GM23338 (cell line): ENCODE data around the gene SP140L. TPM values are rescaled to one million over a fixed set of nuclear protein-coding genes. Genes with fewer than 3 reads are reported as not detected.

Experiments
- ATAC-seq: fragments of 200-7000 bp; cut with Tn5 transposase; 3 replicates; pipeline ENCODE4 v1.9.1; 2020
- DNase-seq: peaks from one replicate; pipeline ENCODE4 v3.0.0-alpha.2; 2015; ENCODE audit warnings: low spot score
- H2AFZ ChIP-seq: fragments of 200-600 bp; sonication (generic); 2 replicates; pipeline ENCODE4 v1.8.0; 2016; ENCODE audit warnings: antibody characterized with exemption, mild to moderate bottlenecking, moderate library complexity
- H3F3A ChIP-seq: fragments of 200-600 bp; sonication (generic); replicated peaks from 2 replicates; pipeline ENCODE4 v1.8.0; 2017; ENCODE audit warnings: antibody characterized with exemption, mixed run types, low read depth
- H3K27ac ChIP-seq: fragments of 200-600 bp; sonication (generic); 2 replicates; pipeline ENCODE4 v1.6.1; 2016; ENCODE audit warnings: low read depth
- H3K27me3 ChIP-seq: fragments of 200-600 bp; sonication (generic); 2 replicates; pipeline ENCODE4 v1.8.0; 2016; ENCODE audit warnings: mild to moderate bottlenecking, mixed run types, moderate library complexity; ENCODE audit not compliant: insufficient read depth
- H3K36me3 ChIP-seq: fragments of 200-600 bp; sonication (generic); 2 replicates; pipeline ENCODE4 v1.8.0; 2016; ENCODE audit warnings: mild to moderate bottlenecking; ENCODE audit not compliant: insufficient read depth
- H3K4me1 ChIP-seq: fragments of 200-600 bp; sonication (generic); 2 replicates; pipeline ENCODE4 v1.8.0; 2016; ENCODE audit warnings: mild to moderate bottlenecking, moderate library complexity; ENCODE audit not compliant: insufficient read depth
- H3K4me2 ChIP-seq: fragments of 200-600 bp; sonication (generic); 2 replicates; pipeline ENCODE4 v1.7.1; 2017; ENCODE audit warnings: mixed run types
- H3K4me3 ChIP-seq: fragments of 200-600 bp; sonication (generic); 2 replicates; pipeline ENCODE4 v1.6.1; 2016; ENCODE audit warnings: mixed run types
- H3K79me2 ChIP-seq: fragments of 200-600 bp; sonication (generic); replicated peaks from 2 replicates; pipeline ENCODE4 v1.8.0; 2017; ENCODE audit warnings: mild to moderate bottlenecking; ENCODE audit not compliant: insufficient read depth
- H3K9me2 ChIP-seq: fragments of 200-600 bp; sonication (generic); 2 replicates; pipeline ENCODE4 v1.8.0; 2017; ENCODE audit not compliant: insufficient read depth
- H4K20me1 ChIP-seq: fragments of 200-600 bp; sonication (generic); replicated peaks from 2 replicates; pipeline ENCODE4 v1.8.0; 2017; ENCODE audit warnings: mild to moderate bottlenecking; ENCODE audit not compliant: insufficient read depth
- H3K27ac Mint-ChIP-seq: 2 replicates; pipeline ENCODE4 v1.8.0; 2020; ENCODE audit warnings: inconsistent platforms, mild to moderate bottlenecking, moderate library complexity, mixed read lengths
- H3K27me3 Mint-ChIP-seq: 3 replicates; pipeline ENCODE4 v1.8.0; 2022; ENCODE audit warnings: low read depth, mild to moderate bottlenecking, moderate library complexity, mixed read lengths, inconsistent platforms; ENCODE audit not compliant: insufficient read depth, poor library complexity
- H3K36me3 Mint-ChIP-seq: 3 replicates; pipeline ENCODE4 v1.8.0; 2021; ENCODE audit warnings: low read depth, mild to moderate bottlenecking, inconsistent platforms, moderate library complexity, mixed read lengths
- H3K4me1 Mint-ChIP-seq: 3 replicates; pipeline ENCODE4 v1.8.0; 2020; ENCODE audit warnings: mild to moderate bottlenecking, inconsistent platforms, mixed read lengths
- H3K4me3 Mint-ChIP-seq: 3 replicates; pipeline ENCODE4 v1.8.0; 2021; ENCODE audit warnings: moderate library complexity, mild to moderate bottlenecking, inconsistent platforms, mixed read lengths
- H3K9me3 Mint-ChIP-seq: 3 replicates; pipeline ENCODE4 v1.8.0; 2020; ENCODE audit warnings: moderate library complexity, mild to moderate bottlenecking, inconsistent platforms, mixed read lengths
- CTCF ChIP-seq, 2 experiments: fragments of 200-600 bp in 1 of 2; sonication (generic) in 1 of 2; conservative IDR thresholded peaks; 2 replicates each; pipeline versions ENCODE4 v1.5.1 to v1.6.1; 2016 to 2017; ENCODE audit warnings: antibody characterized with exemption in 2 of 2, low read depth in 2 of 2, mild to moderate bottlenecking in 2 of 2, moderate library complexity in 1 of 2
- ETS1 ChIP-seq: IDR thresholded peaks from 2 replicates; pipeline ENCODE4 v1.6.1; 2016; ENCODE audit warnings: antibody characterized with exemption
- EZH2 ChIP-seq: fragments of 200-600 bp; sonication (generic); IDR thresholded peaks from one replicate; pipeline ENCODE4 v1.8.0; 2017; ENCODE audit warnings: antibody characterized with exemption, mild to moderate bottlenecking, low read depth; ENCODE audit not compliant: unreplicated experiment
- EZH2phosphoT487 ChIP-seq: fragments of 200-600 bp; sonication (generic); IDR thresholded peaks from one replicate; pipeline ENCODE4 v1.8.1; 2018; ENCODE audit warnings: antibody characterized with exemption; ENCODE audit not compliant: unreplicated experiment
- NANOG ChIP-seq: IDR thresholded peaks from 2 replicates; pipeline ENCODE4 v1.6.1; 2016; ENCODE audit warnings: antibody characterized with exemption, borderline replicate concordance
- REST ChIP-seq: IDR thresholded peaks from one replicate; pipeline ENCODE4 v1.6.1; 2018; ENCODE audit warnings: antibody characterized with exemption; ENCODE audit not compliant: unreplicated experiment
- STAT1 ChIP-seq: IDR thresholded peaks from one replicate; pipeline ENCODE4 v1.6.1; 2016; ENCODE audit warnings: antibody characterized with exemption; ENCODE audit not compliant: unreplicated experiment
- ZNF331 ChIP-seq: fragments of 250-450 bp; sonication (Bioruptor Pico); IDR thresholded peaks from 2 replicates; pipeline ENCODE4 v1.5.0; 2020; ENCODE audit warnings: low read depth, mild to moderate bottlenecking, moderate library complexity
- polyA plus RNA-seq: library from polyadenylated mRNA; unstranded; fragments of >200 nt; fragmentation: Nextera tagmentation; extraction: Ambion mirVana; gene quantifications from 2 replicates; pipeline ENCODE4 v1.2.1, GENCODE V29; 2016
- total RNA-seq: library from RNA; depleted of rRNA; stranded (reverse); fragments of >200 nt; shearing (Covaris generic); gene quantifications from 2 replicates; pipeline ENCODE4 v1.2.3, GENCODE V29; 2014

SP140L gene
- total and polyA plus RNA-seq, 2 experiments from 2014 or later: 1.3 to 1.7 TPM

GRCh38 chr2:230322561-230323384 is 4.2 kb upstream of the SP140L start:
- Histone ChIP-seq H3K4me3 (no peak overlapping the region), H3K9me2 (0 out of 2 replicates have a peak, but pooled peaks cover 4% of the 10 kb centered on the region), H3K36me3 (no peaks in the 10 kb centered on the region; the same call in 1 of the 2 replicates), H3K27ac (no peak overlapping the region), H3K79me2 (no peaks in the 10 kb centered on the region), H3K4me2 (no peak overlapping the region), H3F3A (no peaks in the 10 kb centered on the region), H4K20me1 (no peaks in the 10 kb centered on the region), H3K27me3 (no peaks in the 10 kb centered on the region), H2AFZ (no peak overlapping the region), H3K4me1 (no peaks in the 10 kb centered on the region)
- no peak overlapping the region for H3K4me3 Mint-ChIP-seq
- H3K27ac Mint-ChIP-seq: no peak overlapping the region
- peaks cover 6% of the 10 kb centered on the region; the same call in 2 of the 3 replicates for H3K4me1 Mint-ChIP-seq
- ATAC-seq: no peak
- no peak for DNase-seq
- peaks cover 49% of the 10 kb centered on the region for H3K9me3 Mint-ChIP-seq
- peaks cover 19% of the 10 kb centered on the region for H3K36me3 Mint-ChIP-seq
- peaks cover 11% of the 10 kb centered on the region for H3K27me3 Mint-ChIP-seq
- no peak for TF ChIP-seq CTCF (conservative IDR thresholded peaks at IDR 0.05; ENCODE audit: low read depth in 2 of 2)
- no peak for TF ChIP-seq NANOG
- TF ChIP-seq EZH2phosphoT487: no peak
- TF ChIP-seq STAT1: no peak
- no peak for TF ChIP-seq ETS1
- TF ChIP-seq REST: no peak
- no peak for TF ChIP-seq ZNF331 (CRISPR knock-in tag)
- TF ChIP-seq EZH2: no peak
